GM12892 (cell line): ENCODE measurements around the gene RRP9. TPM values are rescaled to one million over a fixed set of nuclear protein-coding genes. Genes with fewer than 3 reads are reported as not detected.
A peak's percentile ranks its signal among the peaks of the same experiment; 100 is the strongest.
"Not testable (repeated sequence)": the region's sequence is repeated elsewhere in the genome, so short reads cannot be mapped to it uniquely, and the experiment has no call there.

Experiments
- DNase-seq: peaks from one replicate; pipeline ENCODE4 v3.0.0; 2011; ENCODE audit not compliant: insufficient read length
- FAIRE-seq: peaks from 2 replicates; lab custom pipeline; 2011; peaks lifted over from hg19 to GRCh38; lab: Jason Lieb, UNC
- POLR2A ChIP-seq: IDR thresholded peaks from 2 replicates; pipeline ENCODE4 v1.6.1; 2011; ENCODE audit warnings: low read depth, low read length, control low read depth
- POLR2AphosphoS5 ChIP-seq: IDR thresholded peaks from 2 replicates; pipeline ENCODE4 v1.6.1; 2011; ENCODE audit warnings: low read depth, low read length, control low read depth
- TAF1 ChIP-seq: IDR thresholded peaks from 2 replicates; pipeline ENCODE4 v1.6.1; 2011; ENCODE audit warnings: low read depth, mild to moderate bottlenecking, control low read depth, low read length, borderline replicate concordance
- polyA plus RNA-seq: library from polyadenylated mRNA; unstranded; fragments of >200 nt; gene quantifications from one replicate; pipeline ENCODE4 v1.2.1, GENCODE V29; 2012; ENCODE audit warnings: missing spikeins, inconsistent platforms; ENCODE audit not compliant: missing spikeins

RRP9 gene, protein sequence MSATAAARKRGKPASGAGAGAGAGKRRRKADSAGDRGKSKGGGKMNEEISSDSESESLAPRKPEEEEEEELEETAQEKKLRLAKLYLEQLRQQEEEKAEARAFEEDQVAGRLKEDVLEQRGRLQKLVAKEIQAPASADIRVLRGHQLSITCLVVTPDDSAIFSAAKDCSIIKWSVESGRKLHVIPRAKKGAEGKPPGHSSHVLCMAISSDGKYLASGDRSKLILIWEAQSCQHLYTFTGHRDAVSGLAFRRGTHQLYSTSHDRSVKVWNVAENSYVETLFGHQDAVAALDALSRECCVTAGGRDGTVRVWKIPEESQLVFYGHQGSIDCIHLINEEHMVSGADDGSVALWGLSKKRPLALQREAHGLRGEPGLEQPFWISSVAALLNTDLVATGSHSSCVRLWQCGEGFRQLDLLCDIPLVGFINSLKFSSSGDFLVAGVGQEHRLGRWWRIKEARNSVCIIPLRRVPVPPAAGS
- polyA plus RNA-seq = 25.2 TPM

DNA sequence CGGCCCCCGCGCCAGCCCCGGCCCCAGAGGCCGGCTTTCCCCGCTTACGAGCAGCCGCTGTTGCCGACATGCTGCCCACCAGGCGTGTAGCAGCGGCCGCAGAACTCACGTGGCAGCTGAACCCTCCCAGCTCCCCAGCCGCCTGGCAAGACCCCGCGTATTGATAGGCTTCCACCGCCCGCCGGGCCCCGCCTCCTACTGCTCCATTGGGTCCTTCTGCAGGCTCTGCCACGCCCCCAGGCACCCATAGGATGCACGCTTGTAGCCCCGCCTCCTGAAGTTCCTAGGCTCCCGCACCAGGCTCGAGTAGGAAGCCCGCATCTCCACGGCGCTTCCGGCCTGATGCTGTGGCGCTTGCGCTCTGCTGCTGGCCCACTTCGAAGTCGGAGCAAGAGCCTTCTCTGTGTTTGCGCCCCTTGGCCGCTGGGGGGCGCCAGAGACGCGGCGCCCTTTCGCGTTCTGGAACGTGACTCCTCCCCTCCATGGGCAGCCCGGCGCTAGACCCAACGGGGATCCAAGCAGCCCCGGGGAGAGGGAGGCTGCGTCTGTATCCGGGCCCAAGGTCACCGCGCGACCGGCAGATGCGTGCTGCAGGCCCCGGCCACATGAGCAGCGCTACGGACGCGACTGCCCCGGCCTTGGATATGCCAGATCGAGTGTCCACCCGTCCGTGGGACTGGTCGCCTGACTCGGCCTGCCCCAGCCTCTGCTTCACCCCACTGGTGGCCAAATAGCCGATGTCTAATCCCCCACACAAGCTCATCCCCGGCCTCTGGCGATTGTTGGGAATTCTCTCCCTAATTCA, at the start of gene RRP9, which contains the start of gene PARP3:
Gene RRP9 (minus strand): TSS at position 107 of the 805 bp plus-strand sequence. CDS start 37 bp downstream, at position 70.
Gene PARP3 (plus strand): TSS at position 566 of the 805 bp plus-strand sequence. CDS start 993 bp downstream, outside the sequence.
- TF ChIP-seq POLR2AphosphoS5 (peak; percentile 62), TAF1 (peak; percentile 64; the same call in 1 of the 2 replicates), POLR2A (peak; percentile 72; the same call in 1 of the 2 replicates)
- FAIRE-seq (peak; percentile 99), DNase-seq (peak; percentile 99)

DNA sequence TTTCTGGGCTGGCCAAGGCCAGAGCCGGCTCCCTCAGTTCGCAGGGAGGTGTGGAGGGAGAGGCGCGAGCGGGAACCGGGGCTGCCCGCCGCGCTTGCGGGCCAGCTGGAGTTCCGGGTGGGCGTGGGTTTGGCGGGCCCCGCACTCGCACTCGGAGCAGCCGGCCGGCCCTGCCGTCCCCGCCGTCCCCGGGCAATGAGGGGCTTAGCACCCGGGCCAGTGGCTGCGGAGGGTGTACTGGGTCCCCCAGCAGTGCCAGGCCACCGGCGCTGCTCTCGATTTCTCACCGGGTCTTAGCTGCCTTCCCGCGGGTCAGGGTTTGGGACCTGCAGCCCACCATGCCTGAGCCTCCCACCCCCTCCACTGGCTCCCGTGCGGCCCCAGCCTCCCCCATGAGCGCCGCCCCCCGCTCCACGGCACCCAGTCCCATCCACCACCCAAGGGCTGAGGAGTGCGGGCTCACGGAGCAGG, 48.8 kb upstream of the RRP9 start:
- DNase-seq, FAIRE-seq: not testable (repeated sequence)

DNA sequence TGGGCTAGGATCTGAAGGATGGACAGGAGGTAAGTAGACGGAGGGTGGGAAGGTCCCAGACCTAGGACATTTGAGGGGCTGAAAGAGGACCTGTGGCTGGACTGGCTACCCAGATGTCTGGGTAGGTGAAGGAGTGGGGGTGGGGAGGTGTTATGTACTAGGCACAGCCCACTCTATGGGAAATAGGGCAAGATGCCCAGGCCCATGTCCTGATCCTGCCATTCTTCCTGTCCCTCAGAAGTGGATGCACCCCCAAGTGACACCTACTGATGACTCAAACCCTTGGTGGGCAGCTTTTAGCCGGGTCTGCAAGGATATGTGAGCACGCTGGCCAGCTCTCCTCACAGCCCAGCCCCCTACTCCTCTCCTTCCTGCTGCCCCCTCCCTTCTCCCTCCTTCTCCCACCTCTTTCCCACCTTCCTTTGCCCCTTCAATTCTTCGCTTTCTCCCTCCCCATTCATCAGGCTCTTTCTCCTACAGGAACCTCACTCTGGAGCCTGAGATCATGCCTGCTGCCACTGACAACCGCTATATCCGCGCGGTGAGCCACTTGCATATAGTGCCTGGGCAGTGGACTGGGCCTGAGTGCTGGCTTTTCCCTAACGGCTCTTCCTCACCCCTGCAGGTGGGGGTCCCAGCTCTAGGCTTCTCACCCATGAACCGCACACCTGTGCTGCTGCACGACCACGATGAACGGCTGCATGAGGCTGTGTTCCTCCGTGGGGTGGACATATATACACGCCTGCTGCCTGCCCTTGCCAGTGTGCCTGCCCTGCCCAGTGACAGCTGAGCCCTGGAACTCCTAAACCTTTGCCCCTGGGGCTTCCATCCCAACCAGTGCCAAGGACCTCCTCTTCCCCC, 46.8 kb upstream of the RRP9 start:
- TF ChIP-seq POLR2A (no peak; the same call in 1 of the 2 replicates), POLR2AphosphoS5 (no peak), TAF1 (no peak)
- DNase-seq = no peak

DNA sequence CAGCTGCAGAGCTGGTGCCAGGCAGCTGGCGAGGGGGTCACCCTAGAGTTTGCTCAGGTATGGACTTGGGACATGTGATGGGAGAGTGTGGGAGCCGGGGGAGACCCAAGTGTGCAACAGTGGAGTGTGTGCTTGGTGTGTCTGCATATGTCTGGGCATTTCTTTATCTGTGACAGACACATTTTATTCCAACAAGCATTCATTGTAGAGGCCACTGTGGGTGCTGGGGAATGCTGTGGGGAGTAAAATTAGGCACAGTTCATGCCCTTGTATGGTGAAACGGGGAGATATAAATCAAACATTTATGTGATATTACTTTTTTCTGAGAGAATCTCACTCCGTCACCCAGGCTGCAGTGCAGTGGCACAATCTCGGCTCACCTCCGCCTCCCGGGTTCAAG, 45.9 kb upstream of the RRP9 start:
- TF ChIP-seq POLR2AphosphoS5 (no peak), TAF1 (no peak), POLR2A (no peak)
- no peak for FAIRE-seq
- no peak for DNase-seq

More for the DNA sequence above, 46.8 kb upstream of the RRP9 start:
- no peak for FAIRE-seq

DNA sequence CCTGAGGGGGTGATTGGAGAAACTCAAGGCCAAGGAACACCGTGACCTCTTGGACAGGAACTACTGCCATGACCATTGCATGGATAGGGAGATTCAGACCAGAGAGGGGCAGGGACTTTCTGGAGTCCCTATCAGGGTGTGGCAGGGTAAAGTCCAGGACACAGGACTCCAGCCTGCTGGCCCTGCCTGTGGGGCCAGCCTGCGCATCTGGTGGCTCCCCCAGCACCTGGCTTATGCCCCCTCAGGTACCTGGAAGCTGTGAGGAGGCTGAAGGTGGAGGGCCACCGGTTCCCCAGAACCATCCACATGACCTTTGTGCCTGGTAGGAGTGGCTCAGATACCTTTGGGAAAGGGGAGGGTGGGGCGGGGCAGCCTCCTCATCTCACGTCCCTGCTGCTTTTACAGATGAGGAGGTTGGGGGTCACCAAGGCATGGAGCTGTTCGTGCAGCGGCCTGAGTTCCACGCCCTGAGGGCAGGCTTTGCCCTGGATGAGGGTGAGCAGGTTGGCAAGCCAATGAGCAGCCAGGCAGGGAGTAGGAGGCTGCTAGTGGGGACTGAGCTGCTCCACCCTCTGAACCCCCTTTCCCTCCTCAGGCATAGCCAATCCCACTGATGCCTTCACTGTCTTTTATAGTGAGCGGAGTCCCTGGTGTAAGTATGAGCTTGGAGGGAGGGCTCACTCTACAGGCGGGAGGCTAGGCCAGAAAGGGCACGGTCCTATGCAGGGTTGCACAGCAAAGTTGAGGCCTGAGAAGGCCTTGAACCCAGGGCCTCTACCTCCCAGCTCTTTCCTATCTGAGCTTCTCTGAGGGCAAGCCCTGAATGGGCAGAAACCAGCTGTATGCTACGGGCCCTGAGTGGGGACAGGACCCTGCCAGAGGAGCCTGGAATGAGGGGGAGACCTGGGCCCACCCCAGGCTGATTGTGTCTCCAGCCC, 44.6 kb upstream of the RRP9 start:
- FAIRE-seq = no peak
- no peak for DNase-seq

DNA sequence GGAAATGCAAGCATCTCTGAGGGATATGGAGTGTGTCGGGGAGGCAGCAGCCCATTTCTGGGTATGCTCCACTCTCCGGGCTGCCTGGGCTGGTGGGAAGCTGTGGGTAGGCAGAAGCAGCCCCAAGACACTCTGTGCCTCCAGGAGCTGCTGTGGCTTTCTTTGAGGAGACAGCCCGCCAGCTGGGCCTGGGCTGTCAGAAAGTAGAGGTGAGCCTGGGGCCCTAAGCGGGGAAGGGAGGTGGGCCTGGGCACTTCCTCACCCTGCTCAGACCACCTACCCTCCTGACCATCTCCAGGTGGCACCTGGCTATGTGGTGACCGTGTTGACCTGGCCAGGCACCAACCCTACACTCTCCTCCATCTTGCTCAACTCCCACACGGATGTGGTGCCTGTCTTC, 43.4 kb upstream of the RRP9 start:
- DNase-seq = no peak
- TF ChIP-seq POLR2AphosphoS5 (no peak), TAF1 (no peak), POLR2A (no peak)
- no peak for FAIRE-seq

More for the DNA sequence above, 44.6 kb upstream of the RRP9 start:
- TF ChIP-seq POLR2A (no peak), TAF1 (no peak), POLR2AphosphoS5 (no peak)

DNA sequence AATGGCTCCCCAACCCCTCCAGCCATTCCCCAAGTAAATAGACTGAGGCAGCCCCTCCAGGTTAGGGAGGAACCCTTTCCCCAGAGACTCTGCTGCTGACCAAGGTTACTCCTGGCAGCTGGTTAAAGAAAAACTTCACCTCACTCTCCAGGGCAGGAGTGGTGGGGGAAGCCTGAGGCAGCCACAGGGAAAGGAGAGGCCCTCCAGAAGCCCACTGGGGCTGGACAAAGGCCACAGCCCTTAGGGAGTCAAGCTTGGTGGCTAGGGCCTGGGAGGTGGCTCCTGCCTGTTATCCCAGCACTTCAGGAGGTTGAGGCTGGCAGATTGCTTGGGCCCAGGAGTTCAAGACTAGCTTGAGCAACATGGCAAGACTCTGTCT, 42.6 kb upstream of the RRP9 start:
- TF ChIP-seq POLR2A = no peak
- TF ChIP-seq POLR2AphosphoS5 = no peak
- no peak for TF ChIP-seq TAF1
- FAIRE-seq (no peak), DNase-seq (no peak)

DNA sequence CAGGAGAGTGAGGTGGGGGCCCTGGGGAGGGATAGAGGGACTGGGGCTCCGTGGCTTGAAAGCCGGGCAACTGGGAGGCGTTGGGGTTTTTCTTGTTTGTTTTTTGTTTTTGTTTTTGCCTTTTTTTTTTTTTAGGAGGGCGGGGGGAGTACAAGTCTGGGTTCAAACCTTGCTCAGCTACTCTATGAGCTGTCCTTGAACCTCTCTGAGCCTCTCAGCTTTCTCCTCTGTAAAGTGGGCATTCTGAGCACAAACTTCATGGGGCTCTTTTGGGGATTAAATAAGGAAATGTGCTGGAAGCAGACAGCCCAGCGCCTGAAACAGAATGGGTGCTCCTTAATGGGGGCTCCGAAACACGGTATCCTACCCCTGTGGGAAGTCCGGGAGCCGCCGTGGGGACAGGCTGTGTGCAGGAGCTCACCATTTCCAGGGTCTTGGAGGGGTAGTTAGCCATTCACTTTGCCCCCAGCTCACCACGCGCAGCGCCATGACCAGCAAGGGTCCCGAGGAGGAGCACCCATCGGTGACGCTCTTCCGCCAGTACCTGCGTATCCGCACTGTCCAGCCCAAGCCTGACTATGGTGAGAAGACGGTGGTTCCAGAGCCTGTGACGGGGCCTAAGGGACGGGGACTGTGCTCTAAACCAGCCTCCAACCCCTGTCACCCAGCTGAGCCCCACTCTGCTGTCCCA, 42.0 kb upstream of the RRP9 start:
- DNase-seq (no peak), FAIRE-seq (no peak)
- TF ChIP-seq TAF1 (no peak), POLR2A (no peak), POLR2AphosphoS5 (no peak)

DNA sequence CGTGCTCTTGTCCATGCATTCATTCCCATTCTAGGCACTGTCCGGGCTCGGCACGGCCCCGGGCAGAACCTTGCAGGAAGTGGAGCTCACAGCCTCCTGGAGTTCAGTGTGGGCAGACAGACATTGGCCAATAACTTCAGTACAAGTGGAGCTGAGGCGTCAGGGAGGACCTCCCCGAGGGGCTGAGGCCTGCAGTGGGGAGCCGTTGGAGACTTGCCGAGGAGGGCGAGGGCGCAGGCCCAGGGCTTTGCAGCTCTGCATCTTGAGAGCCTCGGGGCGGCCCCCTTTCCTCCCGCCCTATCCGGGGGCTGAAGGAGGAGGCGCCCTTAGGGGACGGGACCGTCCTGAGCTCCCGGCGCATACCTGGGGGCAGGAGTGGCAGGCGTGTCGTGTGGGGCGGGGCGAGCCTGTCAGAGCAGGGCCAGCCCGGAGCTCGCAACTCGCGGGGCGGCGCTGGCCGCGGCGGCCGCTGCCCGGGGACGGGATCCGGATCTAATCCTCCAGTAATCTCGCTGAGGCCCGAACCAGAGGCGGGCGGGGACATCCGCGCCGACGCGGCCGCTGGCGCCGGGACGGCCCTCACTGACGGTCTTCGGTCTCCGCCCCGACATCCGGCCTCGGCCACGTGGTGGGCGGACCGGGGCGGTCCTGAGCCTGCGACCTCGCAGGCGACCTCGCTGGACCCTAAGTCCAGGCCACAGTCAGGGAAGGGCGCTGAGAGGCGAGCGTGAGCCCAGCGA, 41.3 kb upstream of the RRP9 start, which contains the start of gene ACY1:
Gene ACY1 (plus strand): TSS at position 698 of the 740 bp plus-strand sequence. CDS start 530 bp downstream, outside the sequence.
- peak; percentile 98 for FAIRE-seq
- peak; percentile 98 for DNase-seq
- TF ChIP-seq POLR2AphosphoS5 (peak; percentile 52), POLR2A (peak; percentile 76; the same call in 1 of the 2 replicates), TAF1 (0 out of 2 replicates have a peak, but pooled peaks have one; percentile 6)
